Subcutaneous adipose tissue (tissue), 4 donors: ENCODE results near the gene CORO2A. TPM values are rescaled to one million over a fixed set of nuclear protein-coding genes. Genes with fewer than 3 reads are reported as not detected.

Experiments used
- CTCF ChIP-seq: fragments of 450-650 bp; IDR thresholded peaks from one replicate; pipeline ENCODE4 v1.5.1; 2016; ENCODE audit warnings: low read depth, mild to moderate bottlenecking, control low read depth, antibody characterized with exemption, moderate library complexity
- total RNA-seq, 4 donors: library from RNA; depleted of rRNA; stranded (reverse); fragments of >200 nt; gene quantifications; one replicate each; pipeline ENCODE4 v1.1.0, GENCODE V29; 2016

The CORO2A gene
- total RNA-seq, 4 donors from 2014 or later, result 0.82 to 10.4 (median 2.0) TPM

- no peak for TF ChIP-seq CTCF
These were observed 550 bp downstream of the CORO2A start for GRCh38 chr9:98191671-98192502.

DNA sequence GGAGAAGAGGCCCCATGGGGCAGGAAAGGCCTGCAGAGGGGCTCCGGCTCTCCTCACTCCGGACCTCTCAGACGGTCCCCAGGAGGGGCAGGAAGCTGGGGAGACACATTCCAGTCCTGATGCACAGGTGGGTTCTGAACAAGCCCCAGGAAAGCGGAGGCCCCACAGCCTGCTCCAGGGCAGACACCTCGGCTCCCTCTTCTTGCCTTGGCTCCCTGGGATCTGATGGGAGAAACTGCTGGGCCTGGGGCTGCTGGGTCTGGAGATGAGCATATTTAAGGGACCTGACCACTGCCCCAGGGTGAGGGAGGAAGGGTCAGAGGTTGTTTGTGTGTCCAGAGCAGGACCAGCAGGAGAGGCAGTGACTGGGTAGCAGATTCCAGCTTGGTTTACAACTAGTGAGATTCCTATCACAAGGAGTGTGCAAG is 1.2 kb downstream of the CORO2A start:
- TF ChIP-seq CTCF, result no peak

- TF ChIP-seq CTCF, result no peak
These were observed 1.7 kb downstream of the CORO2A start for GRCh38 chr9:98190757-98191105.

- no peak for TF ChIP-seq CTCF
These were observed 3.0 kb downstream of the CORO2A start for GRCh38 chr9:98189412-98189811.

DNA sequence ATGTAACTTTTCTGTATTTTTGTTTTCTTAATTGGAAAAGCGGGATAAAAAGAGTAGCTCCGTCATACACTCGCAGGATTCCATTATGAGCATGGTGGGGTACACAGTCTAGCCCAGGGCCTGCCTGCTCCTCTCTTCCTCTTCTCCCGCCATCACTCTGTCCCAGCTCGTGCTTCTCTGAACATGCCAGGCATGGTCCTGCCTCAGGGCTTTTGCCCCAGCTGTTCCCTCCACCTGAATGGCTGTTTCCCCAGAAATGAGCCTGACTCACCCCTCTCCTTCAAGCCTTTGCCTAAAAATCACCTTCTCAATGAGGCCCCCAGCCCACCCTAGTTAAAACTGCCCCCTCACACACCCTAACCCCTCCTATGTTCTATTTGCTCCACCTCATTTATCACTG is 4.5 kb downstream of the CORO2A start:
- TF ChIP-seq CTCF, result no peak

GRCh38 chr9:98186236-98186635 is 6.2 kb downstream of the CORO2A start:
- TF ChIP-seq CTCF, result no peak

DNA sequence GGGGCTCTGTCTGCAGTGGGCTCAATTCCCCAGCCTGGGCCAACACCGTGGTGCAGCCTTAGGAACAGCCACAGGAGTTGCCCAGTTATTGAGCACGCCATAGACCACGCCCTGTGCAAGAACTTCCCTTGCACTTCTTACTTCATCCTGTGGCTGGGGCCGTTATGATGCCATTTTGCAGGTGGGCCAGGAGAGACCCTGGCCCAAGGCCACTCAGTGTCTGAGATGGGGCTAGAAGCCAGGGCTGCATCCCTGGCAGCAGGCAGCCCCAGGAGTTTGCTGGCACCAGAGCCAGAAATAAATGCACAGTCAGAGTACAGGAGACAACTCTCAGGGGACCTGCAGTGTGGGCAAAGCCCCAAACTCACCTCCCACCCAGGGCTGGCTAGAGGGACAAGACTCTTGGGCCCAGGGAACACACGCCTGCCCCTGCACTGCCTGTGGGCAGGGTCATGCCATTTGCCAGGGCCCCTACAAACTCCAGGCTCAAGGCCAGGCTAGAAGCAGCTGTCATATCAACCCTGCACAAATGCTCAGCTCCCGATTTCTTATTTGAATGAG is 6.7 kb downstream of the CORO2A start:
- TF ChIP-seq CTCF, result no peak
